Psoas muscle (tissue), 8 donors: ENCODE measurements around the gene TCTN1. TPM values are rescaled to one million over a fixed set of nuclear protein-coding genes. Genes with fewer than 3 reads are reported as not detected.

Experiments
- ATAC-seq, 4 donors: fragments of 200-7000 bp; cut with Tn5 transposase; one replicate each; pipeline ENCODE4 v1.9.1; 2020; ENCODE audit warnings: moderate library complexity in 3 of 4, mild to moderate bottlenecking in 2 of 4
- DNase-seq, 2 donors: peaks; one replicate each; pipeline ENCODE4 v3.0.0-alpha.2; 2020
- H3K27ac ChIP-seq: fragments of 200-600 bp; one replicate; pipeline ENCODE4 v1.8.0; 2022
- H3K27me3 ChIP-seq, 3 donors: fragments of 200-600 bp in 1 of 3; one replicate each; pipeline versions ENCODE4 v1.6.1 to v1.8.0; 2013 to 2022; ENCODE audit warnings: low read length in 2 of 3, mild to moderate bottlenecking in 2 of 3, moderate library complexity in 1 of 3; ENCODE audit not compliant: insufficient read depth in 3 of 3
- H3K36me3 ChIP-seq, 2 donors: fragments of 200-600 bp in 1 of 2; one replicate each; pipeline versions ENCODE4 v1.6.1 to v1.8.0; 2013 to 2022; ENCODE audit warnings: low read depth in 1 of 2, mild to moderate bottlenecking in 1 of 2, moderate library complexity in 1 of 2; ENCODE audit not compliant: insufficient read depth in 1 of 2
- H3K4me1 ChIP-seq: fragments of 200-600 bp; one replicate; pipeline ENCODE4 v1.8.0; 2022
- H3K4me3 ChIP-seq: fragments of 200-600 bp; one replicate; pipeline ENCODE4 v1.8.0; 2022; ENCODE audit warnings: mild to moderate bottlenecking
- H3K9me3 ChIP-seq: fragments of 200-600 bp; one replicate; pipeline ENCODE4 v1.8.0; 2022
- CTCF ChIP-seq: fragments of 200-600 bp; IDR thresholded peaks from one replicate; pipeline ENCODE4 v1.8.0; 2022; ENCODE audit warnings: antibody characterized with exemption
- WGBS, 3 donors: extraction: QIAGEN DNeasy Blood & Tissue Kit; methylation state at CpG; one replicate each; pipeline versions ENCODE4 v1.1.6 to v1.1.7; 2013; 5-methylcytosine and 5-hydroxymethylcytosine counted together
- intact Hi-C, 2 donors: fragments of 100-400 bp; cut with DNase I; formaldehyde crosslinking; loops; one replicate each; pipeline versions ENCODE4 v1.11.0 to v1.14.2; 2022
- polyA plus RNA-seq, 3 donors: library from polyadenylated mRNA; stranded (reverse); fragments of 200-250 nt; gene quantifications; one replicate each; pipeline ENCODE4 v1.2.3, GENCODE V29; 2013
- total RNA-seq, 4 donors: library from RNA; stranded (reverse); fragmentation: NEBNext Ultra II Directional in 2 of 4; extraction: Animal tissue kit (Norgen Biotek cat#: 25700) in 2 of 4; gene quantifications; one replicate each; pipeline versions ENCODE4 v1.2.1 to v1.2.4, GENCODE V29; 2021 to 2023
- donor health status: healthy with polysubstance abuse.
- donor health status: DM: no; HTN: no; CAD: no; lungs with moderate emphysema.
- donor health status: Bipolar disorder and iron deficiency.
- donor health status: healthy.
- donor health status: DM: yes; HTN: yes; CAD: no.
- donor health status: DM: no; HTN: no; CAD: no.
- donor health status: DM: no; HTN: no; CAD: no.
- donor health status: DM: yes; HTN: yes; CAD: no.

The TCTN1 gene
- total and polyA plus RNA-seq, 7 donors: 4.0 to 24.7 (median 12.1) TPM

GRCh38 chr12:110656071-110656655, 42.2 kb downstream of the TCTN1 start:
- intact Hi-C loops: no loop called here
- peaks cover 0 to 7% of the 10 kb centered on the region in 2 donors for H3K36me3 ChIP-seq
- ATAC-seq (no peak), DNase-seq (no peak)
- WGBS, 3 donors: 56 to 65% (median 61%) methylated on average over 11 of the region's 11 CpGs
- H3K4me3 ChIP-seq: no peak overlapping the region
- TF ChIP-seq CTCF: no peak
- H3K27ac ChIP-seq: no peak overlapping the region
- no peaks in the 10 kb centered on the region for H3K4me1 ChIP-seq
- H3K27me3 ChIP-seq: peaks cover 0 to 2% (median 0%) of the 10 kb centered on the region in 3 donors
- no peaks in the 10 kb centered on the region for H3K9me3 ChIP-seq

- intact Hi-C loops: no loop called here
- no peak for TF ChIP-seq CTCF
- H3K4me3 ChIP-seq: no peak overlapping the region
- no peak overlapping the region for H3K27ac ChIP-seq
- H3K4me1 ChIP-seq: no peaks in the 10 kb centered on the region
- ATAC-seq (peak in 2 of 4 donors; percentile 20 to 34), DNase-seq (no peak)
- WGBS, 3 donors: 28 to 44% (median 29%) methylated on average over 9 of the region's 9 CpGs
- H3K36me3 ChIP-seq: no peaks in the 10 kb centered on the region
- H3K9me3 ChIP-seq: no peaks in the 10 kb centered on the region
- peaks cover 0 to 2% (median 0%) of the 10 kb centered on the region in 3 donors for H3K27me3 ChIP-seq
Observed at GRCh38 chr12:110657747-110658146, 43.8 kb downstream of the TCTN1 start.

- no peaks in the 10 kb centered on the region for H3K36me3 ChIP-seq
- no peak for TF ChIP-seq CTCF
- peak in 2 of 4 donors; percentile 19 to 27 for ATAC-seq
- H3K27me3 ChIP-seq: peaks cover 0 to 2% (median 0%) of the 10 kb centered on the region in 3 donors
- intact Hi-C loops: no loop called here
- no peaks in the 10 kb centered on the region for H3K4me1 ChIP-seq
- H3K4me3 ChIP-seq: no peak overlapping the region
- no peak for DNase-seq
- H3K27ac ChIP-seq: no peak overlapping the region
- WGBS, 3 donors: 52 to 63% (median 55%) methylated on average over 9 of the region's 9 CpGs
- H3K9me3 ChIP-seq: no peaks in the 10 kb centered on the region
Observed at GRCh38 chr12:110658242-110658641, 44.3 kb downstream of the TCTN1 start.

GRCh38 chr12:110658878-110659277, 44.9 kb downstream of the TCTN1 start:
- intact Hi-C loops: no loop called here
- Histone ChIP-seq H3K27me3 (peaks cover 0 to 2% (median 0%) of the 10 kb centered on the region in 3 donors), H3K9me3 (no peaks in the 10 kb centered on the region), H3K4me1 (no peaks in the 10 kb centered on the region), H3K4me3 (no peak overlapping the region), H3K36me3 (no peaks in the 10 kb centered on the region), H3K27ac (no peak overlapping the region)
- TF ChIP-seq CTCF: no peak
- ATAC-seq (no peak), DNase-seq (no peak)
- WGBS, 3 donors: 37 to 67% (median 53%) methylated on average over 3 of the region's 3 CpGs
